Cerebellar cortex (tissue), 1 donor: Measurements from ENCODE around the gene HDGFL2.

Source experiments
- DNase-seq: peaks from one replicate; pipeline ENCODE4 v3.0.0-alpha.2; 2015; ENCODE audit warnings: low spot score

Gene HDGFL2

GRCh38 chr19:4445963-4446703 is 26.0 kb upstream of the HDGFL2 start:
- no peak for DNase-seq

GRCh38 chr19:4446704-4447200 is 25.3 kb upstream of the HDGFL2 start:
- DNase-seq: no peak

GRCh38 chr19:4447327-4448146 is 24.6 kb upstream of the HDGFL2 start:
- no peak for DNase-seq

GRCh38 chr19:4448147-4448985 is 23.7 kb upstream of the HDGFL2 start:
- DNase-seq: no peak

GRCh38 chr19:4449022-4449638 is 23.0 kb upstream of the HDGFL2 start:
- peak; percentile 87 for DNase-seq

GRCh38 chr19:4449639-4450028 is 22.5 kb upstream of the HDGFL2 start:
- no peak for DNase-seq

- peak; percentile 51 for DNase-seq
Observed at GRCh38 chr19:4452230-4452990, 19.7 kb upstream of the HDGFL2 start.

GRCh38 chr19:4453232-4454179 is 18.6 kb upstream of the HDGFL2 start:
- DNase-seq: no peak

- DNase-seq: peak; percentile 67
Observed at GRCh38 chr19:4454747-4455718, 17.1 kb upstream of the HDGFL2 start.

- peak; percentile 94 for DNase-seq
Observed at GRCh38 chr19:4455719-4456475, 16.2 kb upstream of the HDGFL2 start.

GRCh38 chr19:4456476-4456842 is 15.6 kb upstream of the HDGFL2 start:
- DNase-seq: peak; percentile 51

- DNase-seq: no peak
Observed at GRCh38 chr19:4456843-4457653, 15.0 kb upstream of the HDGFL2 start.

- DNase-seq: peak; percentile 99
Observed at GRCh38 chr19:4457654-4458395, 14.3 kb upstream of the HDGFL2 start, which contains the start of gene UBXN6. UBXN6 (minus strand) TSS chr19:4457794; CDS start chr19:4457697, 97 bp downstream.

GRCh38 chr19:4464815-4465581 is 7.1 kb upstream of the HDGFL2 start:
- no peak for DNase-seq

GRCh38 chr19:4467835-4468234 is 4.3 kb upstream of the HDGFL2 start:
- DNase-seq: no peak
